Liver (tissue), 9 donors: ENCODE measurements around the gene ZFAND2A. TPM values are rescaled to one million over a fixed set of nuclear protein-coding genes. Genes with fewer than 3 reads are reported as not detected.

Experiments used
- DNase-seq: peaks from one replicate; pipeline ENCODE4 v3.0.0-alpha.2; 2017; ENCODE audit warnings: low spot score
- H3K27ac ChIP-seq, 2 donors: one replicate each; pipeline ENCODE4 v1.7.0; 2013; ENCODE audit warnings: inconsistent platforms in 2 of 2, low read length in 2 of 2, control low read depth in 1 of 2, low read depth in 1 of 2, mild to moderate bottlenecking in 1 of 2
- H3K27me3 ChIP-seq, 4 donors: one replicate each; pipeline versions ENCODE4 v1.6.1 to v1.7.0; 2013; ENCODE audit warnings: low read length in 3 of 4, inconsistent platforms in 1 of 4, mild to moderate bottlenecking in 1 of 4, moderate library complexity in 1 of 4; ENCODE audit not compliant: control insufficient read depth in 4 of 4, insufficient read depth in 4 of 4
- H3K36me3 ChIP-seq, 4 donors: one replicate each; pipeline versions ENCODE4 v1.6.1 to v1.7.0; 2013; ENCODE audit warnings: low read length in 3 of 4, mild to moderate bottlenecking in 3 of 4, low read depth in 1 of 4, moderate library complexity in 1 of 4; ENCODE audit not compliant: control insufficient read depth in 4 of 4, insufficient read depth in 3 of 4
- H3K4me1 ChIP-seq, 4 donors: one replicate each; pipeline versions ENCODE4 v1.6.1 to v1.7.0; 2013; ENCODE audit warnings: low read length in 3 of 4, mild to moderate bottlenecking in 3 of 4, moderate library complexity in 1 of 4; ENCODE audit not compliant: control insufficient read depth in 4 of 4, insufficient read depth in 4 of 4
- H3K4me3 ChIP-seq, 3 donors: one replicate each; pipeline versions ENCODE4 v1.6.1 to v1.7.0; 2013; ENCODE audit warnings: low read length in 3 of 3, control low read depth in 1 of 3, low read depth in 1 of 3, mild to moderate bottlenecking in 1 of 3
- H3K9ac ChIP-seq, 2 donors: one replicate each; pipeline ENCODE4 v1.7.0; 2013; ENCODE audit warnings: low read length in 2 of 2, mild to moderate bottlenecking in 2 of 2, moderate library complexity in 2 of 2, control low read depth in 1 of 2, low read depth in 1 of 2
- H3K9me3 ChIP-seq, 4 donors: one replicate each; pipeline versions ENCODE4 v1.6.1 to v1.7.0; 2013; ENCODE audit warnings: low read length in 3 of 4; ENCODE audit not compliant: control insufficient read depth in 4 of 4
- EGR1 ChIP-seq, 2 donors: IDR thresholded peaks; 2 replicates each; pipeline ENCODE4 v1.6.1; 2016 to 2018; ENCODE audit warnings: antibody characterized with exemption in 2 of 2, low read depth in 2 of 2
- FOXA1 ChIP-seq: IDR thresholded peaks from 2 replicates; pipeline ENCODE4 v1.6.1; 2016; ENCODE audit warnings: antibody characterized with exemption
- FOXA2 ChIP-seq: IDR thresholded peaks from 2 replicates; pipeline ENCODE4 v1.6.1; 2016; ENCODE audit warnings: antibody characterized with exemption
- GABPA ChIP-seq, 2 donors: IDR thresholded peaks in 1 of 2; conservative IDR thresholded peaks in 1 of 2; 2 replicates each; pipeline ENCODE4 v1.6.1; 2016; ENCODE audit warnings: antibody characterized with exemption in 2 of 2, mild to moderate bottlenecking in 1 of 2, moderate library complexity in 1 of 2
- HNF4A ChIP-seq, 2 donors: conservative IDR thresholded peaks; 2 replicates each; pipeline ENCODE4 v1.6.1; 2016; ENCODE audit warnings: antibody characterized with exemption in 2 of 2, mild to moderate bottlenecking in 2 of 2
- HNF4G ChIP-seq: IDR thresholded peaks from 2 replicates; pipeline ENCODE4 v1.6.1; 2016; ENCODE audit warnings: antibody characterized with exemption
- JUND ChIP-seq, 2 donors: IDR thresholded peaks; 2 replicates each; pipeline ENCODE4 v1.6.1; 2016; ENCODE audit warnings: antibody characterized with exemption in 2 of 2
- NR2F2 ChIP-seq: IDR thresholded peaks from 2 replicates; pipeline ENCODE4 v1.6.1; 2016; ENCODE audit warnings: antibody characterized with exemption
- RAD21 ChIP-seq, 2 donors: IDR thresholded peaks; 2 replicates each; pipeline ENCODE4 v1.6.1; 2016; ENCODE audit warnings: antibody characterized with exemption in 2 of 2, mild to moderate bottlenecking in 2 of 2
- REST ChIP-seq: IDR thresholded peaks from 2 replicates; pipeline ENCODE4 v1.6.1; 2016; ENCODE audit warnings: antibody characterized with exemption, mild to moderate bottlenecking
- RXRA ChIP-seq, 2 donors: IDR thresholded peaks; 2 replicates each; pipeline ENCODE4 v1.6.1; 2017 to 2018; ENCODE audit warnings: antibody characterized with exemption in 2 of 2, mild to moderate bottlenecking in 1 of 2
- SP1 ChIP-seq: IDR thresholded peaks from 2 replicates; pipeline ENCODE4 v1.6.1; 2018; ENCODE audit warnings: antibody characterized with exemption, mild to moderate bottlenecking
- TAF1 ChIP-seq: conservative IDR thresholded peaks from 2 replicates; pipeline ENCODE4 v1.6.1; 2016; ENCODE audit warnings: antibody characterized with exemption, mild to moderate bottlenecking
- YY1 ChIP-seq: IDR thresholded peaks from 2 replicates; pipeline ENCODE4 v1.6.1; 2016; ENCODE audit warnings: antibody characterized with exemption, mild to moderate bottlenecking
- WGBS: extraction: QIAGEN DNeasy Blood & Tissue Kit; methylation state at CpG from one replicate; pipeline ENCODE4 v1.1.7; 2013; 5-methylcytosine and 5-hydroxymethylcytosine counted together
- polyA plus RNA-seq, 2 donors: library from polyadenylated mRNA; stranded (reverse) in 1 of 2; unstranded in 1 of 2; fragments of 200-250 nt in 1 of 2; fragments of >200 nt in 1 of 2; fragmentation: Nextera tagmentation in 1 of 2; extraction: Ambion mirVana in 1 of 2; gene quantifications; one replicate each; pipeline versions ENCODE4 v1.2.1 to v1.2.3, GENCODE V29; 2013 to 2015
- total RNA-seq, 2 donors: library from RNA; depleted of rRNA; stranded (reverse); fragments of >200 nt; gene quantifications; one replicate each; pipeline ENCODE4 v1.2.3, GENCODE V29; 2014
- TF ChIP-seq, protein P1 (sequence below): fragments of 150-350 bp; IDR thresholded peaks from 2 replicates; pipeline ENCODE4 v1.5.1; 2017; ENCODE audit warnings: improper control_type of control experiment, low read depth, low read length; ENCODE audit not compliant: missing input control
- TF ChIP-seq, protein P2 (sequence below): IDR thresholded peaks from 2 replicates; pipeline ENCODE4 v1.6.1; 2016; ENCODE audit warnings: antibody characterized with exemption
- donor health status: healthy.
- donor health status: healthy.
- donor health status: healthy.
- donor health status: healthy.
- donor health status: healthy.

Gene ZFAND2A
- total and polyA plus RNA-seq, 4 donors = 12.5 to 53.3 (median 33.5) TPM

GRCh38 chr7:1193593-1194424 lies 33.8 kb upstream of the ZFAND2A start:
- no peak overlapping the region for H3K9ac ChIP-seq
- H3K27ac ChIP-seq = no peak overlapping the region
- H3K36me3 ChIP-seq = no peaks in the 10 kb centered on the region
- TF ChIP-seq NR2F2 (no peak), FOXA1 (no peak), RAD21 (IDR thresholded peaks at IDR 0.05) (peak; percentile 77 to 85), SP1 (no peak), FOXA2 (no peak), HNF4G (no peak), RXRA (IDR thresholded peaks at IDR 0.05) (no peak)
- TF ChIP-seq, protein P1, sequence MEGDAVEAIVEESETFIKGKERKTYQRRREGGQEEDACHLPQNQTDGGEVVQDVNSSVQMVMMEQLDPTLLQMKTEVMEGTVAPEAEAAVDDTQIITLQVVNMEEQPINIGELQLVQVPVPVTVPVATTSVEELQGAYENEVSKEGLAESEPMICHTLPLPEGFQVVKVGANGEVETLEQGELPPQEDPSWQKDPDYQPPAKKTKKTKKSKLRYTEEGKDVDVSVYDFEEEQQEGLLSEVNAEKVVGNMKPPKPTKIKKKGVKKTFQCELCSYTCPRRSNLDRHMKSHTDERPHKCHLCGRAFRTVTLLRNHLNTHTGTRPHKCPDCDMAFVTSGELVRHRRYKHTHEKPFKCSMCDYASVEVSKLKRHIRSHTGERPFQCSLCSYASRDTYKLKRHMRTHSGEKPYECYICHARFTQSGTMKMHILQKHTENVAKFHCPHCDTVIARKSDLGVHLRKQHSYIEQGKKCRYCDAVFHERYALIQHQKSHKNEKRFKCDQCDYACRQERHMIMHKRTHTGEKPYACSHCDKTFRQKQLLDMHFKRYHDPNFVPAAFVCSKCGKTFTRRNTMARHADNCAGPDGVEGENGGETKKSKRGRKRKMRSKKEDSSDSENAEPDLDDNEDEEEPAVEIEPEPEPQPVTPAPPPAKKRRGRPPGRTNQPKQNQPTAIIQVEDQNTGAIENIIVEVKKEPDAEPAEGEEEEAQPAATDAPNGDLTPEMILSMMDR = peak; percentile 42
- no peak for DNase-seq
- no peaks in the 10 kb centered on the region for H3K9me3 ChIP-seq
- H3K4me3 ChIP-seq = no peak overlapping the region
- H3K27me3 ChIP-seq = peaks cover 0 to 6% (median 0%) of the 10 kb centered on the region in 4 donors
- peaks cover 0 to 3% (median 0%) of the 10 kb centered on the region in 4 donors for H3K4me1 ChIP-seq
- 31% methylated on average over 36 of the region's 36 CpGs for WGBS

DNA sequence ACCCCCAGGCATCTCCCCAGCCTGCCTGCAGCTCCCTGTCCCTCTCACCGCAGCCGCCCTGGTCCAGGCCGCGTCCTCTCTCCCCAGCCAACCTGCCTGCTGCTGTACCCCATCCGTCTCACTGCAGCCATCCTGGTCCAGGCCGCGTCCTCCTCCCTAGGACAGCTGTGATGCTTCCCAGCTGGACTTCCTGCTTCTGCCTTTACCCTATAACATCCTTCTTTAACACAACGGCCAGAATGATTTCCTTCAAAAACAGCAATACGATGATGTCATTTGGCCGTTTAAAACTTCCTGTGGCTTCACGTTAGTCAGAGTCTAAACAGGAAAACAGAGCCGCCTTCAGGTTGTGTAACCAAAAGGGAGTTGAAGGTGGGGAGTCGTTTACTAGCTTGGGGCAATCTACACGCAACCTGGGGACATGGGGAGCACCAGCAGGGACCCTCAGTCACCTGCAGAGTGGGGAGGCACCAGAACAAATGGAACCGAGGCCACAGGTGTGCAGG lies 32.2 kb upstream of the ZFAND2A start:
- DNase-seq = no peak
- H3K27me3 ChIP-seq = peaks cover 0 to 6% (median 0%) of the 10 kb centered on the region in 4 donors
- WGBS = 56% methylated on average over 15 of the region's 15 CpGs

More for the DNA sequence above, 32.2 kb upstream of the ZFAND2A start:
- TF ChIP-seq REST (no peak), HNF4G (no peak), GABPA (IDR thresholded peaks at IDR 0.05 in 1 of 2, conservative IDR thresholded peaks at IDR 0.05 in 1 of 2) (no peak), RXRA (IDR thresholded peaks at IDR 0.05) (no peak), EGR1 (IDR thresholded peaks at IDR 0.05; ENCODE audit: low read depth in 2 of 2) (no peak), JUND (IDR thresholded peaks at IDR 0.05) (no peak), TAF1 (no peak), HNF4A (conservative IDR thresholded peaks at IDR 0.05) (no peak), FOXA2 (no peak), NR2F2 (no peak), RAD21 (IDR thresholded peaks at IDR 0.05) (no peak), YY1 (no peak)
- TF ChIP-seq, protein P1 = no peak
- TF ChIP-seq, protein P2, sequence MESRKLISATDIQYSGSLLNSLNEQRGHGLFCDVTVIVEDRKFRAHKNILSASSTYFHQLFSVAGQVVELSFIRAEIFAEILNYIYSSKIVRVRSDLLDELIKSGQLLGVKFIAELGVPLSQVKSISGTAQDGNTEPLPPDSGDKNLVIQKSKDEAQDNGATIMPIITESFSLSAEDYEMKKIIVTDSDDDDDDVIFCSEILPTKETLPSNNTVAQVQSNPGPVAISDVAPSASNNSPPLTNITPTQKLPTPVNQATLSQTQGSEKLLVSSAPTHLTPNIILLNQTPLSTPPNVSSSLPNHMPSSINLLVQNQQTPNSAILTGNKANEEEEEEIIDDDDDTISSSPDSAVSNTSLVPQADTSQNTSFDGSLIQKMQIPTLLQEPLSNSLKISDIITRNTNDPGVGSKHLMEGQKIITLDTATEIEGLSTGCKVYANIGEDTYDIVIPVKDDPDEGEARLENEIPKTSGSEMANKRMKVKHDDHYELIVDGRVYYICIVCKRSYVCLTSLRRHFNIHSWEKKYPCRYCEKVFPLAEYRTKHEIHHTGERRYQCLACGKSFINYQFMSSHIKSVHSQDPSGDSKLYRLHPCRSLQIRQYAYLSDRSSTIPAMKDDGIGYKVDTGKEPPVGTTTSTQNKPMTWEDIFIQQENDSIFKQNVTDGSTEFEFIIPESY = no peak
- Histone ChIP-seq H3K27ac (no peak overlapping the region), H3K4me1 (peaks cover 0 to 3% (median 0%) of the 10 kb centered on the region in 4 donors), H3K4me3 (no peak overlapping the region), H3K9me3 (no peaks in the 10 kb centered on the region), H3K9ac (no peak overlapping the region), H3K36me3 (no peaks in the 10 kb centered on the region)
